GM10847 (cell line): ENCODE results near the gene ZNF276.

Experiments
- POLR2A ChIP-seq: IDR thresholded peaks from 2 replicates; pipeline ENCODE4 v1.6.1; 2011; ENCODE audit not compliant: insufficient read length; ENCODE audit errors: extremely low read depth

Gene ZNF276

DNA sequence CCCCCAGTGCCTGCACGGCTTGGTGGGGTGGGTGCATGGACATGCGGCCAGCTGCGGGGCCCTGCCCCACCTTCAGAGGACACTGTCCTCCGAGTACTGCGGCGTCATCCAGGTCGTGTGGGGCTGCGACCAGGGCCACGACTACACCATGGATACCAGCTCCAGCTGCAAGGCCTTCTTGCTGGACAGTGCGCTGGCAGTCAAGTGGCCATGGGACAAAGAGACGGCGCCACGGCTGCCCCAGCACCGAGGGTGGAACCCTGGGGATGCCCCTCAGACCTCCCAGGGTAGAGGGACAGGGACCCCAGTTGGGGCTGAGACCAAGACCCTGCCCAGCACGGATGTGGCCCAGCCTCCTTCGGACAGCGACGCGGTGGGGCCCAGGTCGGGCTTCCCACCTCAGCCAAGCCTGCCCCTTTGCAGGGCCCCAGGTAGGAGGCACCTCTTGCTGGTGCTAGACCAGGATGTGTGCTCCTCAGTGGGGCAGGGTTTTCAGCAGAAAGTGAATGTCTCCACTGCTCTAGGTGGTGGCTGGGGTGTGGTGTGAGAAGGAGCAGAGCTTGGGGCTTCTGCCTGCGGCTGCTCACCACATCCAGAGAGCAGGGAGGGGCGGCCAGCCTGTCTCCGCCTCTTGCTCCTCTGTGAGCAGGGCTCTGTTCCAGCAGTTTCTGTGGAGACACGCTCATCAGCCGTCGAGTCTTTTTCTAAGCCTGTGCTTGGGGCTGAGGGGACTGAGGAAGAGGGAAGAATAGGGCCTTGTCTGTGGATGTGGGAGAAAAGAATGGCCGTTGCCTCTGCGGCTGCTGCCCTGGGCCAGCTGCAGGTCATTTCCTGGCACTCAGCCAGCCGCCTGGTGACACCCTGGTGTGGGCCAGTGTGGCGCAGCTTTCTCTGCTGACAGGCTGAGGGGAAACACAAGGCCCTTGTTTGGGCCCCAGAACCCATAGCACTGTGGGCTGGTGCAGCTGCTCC, 2.2 kb downstream of the ZNF276 start:
- no peak for TF ChIP-seq POLR2A

DNA sequence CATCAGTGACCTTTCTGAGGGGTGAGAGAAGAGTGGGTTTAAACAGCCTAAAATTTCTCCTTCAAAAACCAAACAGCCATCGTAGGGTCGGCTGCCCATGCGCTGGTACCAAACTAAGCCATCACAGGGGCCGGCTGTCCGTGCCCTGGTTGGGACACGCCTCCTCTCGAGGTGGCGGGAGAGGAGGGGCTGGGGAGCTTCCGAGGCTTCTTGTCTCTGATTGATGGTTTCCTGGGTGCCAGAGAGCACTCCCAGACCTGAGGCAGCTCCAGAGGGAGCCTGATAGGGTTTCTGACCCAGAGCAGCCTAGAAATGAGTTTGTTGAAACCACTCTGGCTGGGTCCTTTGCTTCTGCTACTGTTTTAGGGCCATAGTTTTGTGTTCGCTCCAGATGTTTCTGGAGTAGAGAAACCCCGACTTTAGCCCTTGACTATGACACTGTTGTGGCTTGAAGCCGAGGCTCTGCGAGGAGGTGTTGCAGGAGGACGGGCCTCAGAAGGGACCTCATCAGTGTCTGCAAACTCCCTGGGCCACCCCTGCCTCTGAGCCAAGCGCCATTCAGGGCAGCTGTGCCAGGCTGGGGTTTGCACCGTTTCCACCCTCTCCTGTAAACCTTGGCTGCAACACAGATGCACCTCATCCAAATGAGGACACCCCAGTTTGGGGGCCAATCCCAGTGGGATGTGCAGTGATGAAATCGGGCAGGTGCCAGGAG, 6.2 kb downstream of the ZNF276 start:
- no peak for TF ChIP-seq POLR2A

DNA sequence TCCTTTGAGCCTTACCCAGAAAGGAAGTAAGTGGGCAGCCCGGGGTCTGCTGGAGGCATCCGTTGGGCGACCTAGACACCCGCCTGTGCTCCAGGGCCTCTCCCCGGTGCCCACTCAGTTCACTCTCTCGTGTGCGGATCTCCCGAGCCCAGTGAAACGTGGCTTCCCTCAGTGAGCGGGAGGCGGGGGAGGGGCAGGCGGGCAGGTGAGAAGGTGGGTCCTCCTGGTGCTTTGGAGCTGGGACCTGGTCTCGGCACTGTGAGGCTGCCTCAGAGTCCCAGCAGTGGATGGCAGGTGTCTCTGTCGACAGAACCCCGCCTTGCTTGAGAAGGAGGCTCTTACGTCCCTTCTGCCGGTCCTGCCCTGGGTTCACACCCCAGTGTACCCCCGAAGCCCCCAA, 8.0 kb downstream of the ZNF276 start:
- no peak for TF ChIP-seq POLR2A

DNA sequence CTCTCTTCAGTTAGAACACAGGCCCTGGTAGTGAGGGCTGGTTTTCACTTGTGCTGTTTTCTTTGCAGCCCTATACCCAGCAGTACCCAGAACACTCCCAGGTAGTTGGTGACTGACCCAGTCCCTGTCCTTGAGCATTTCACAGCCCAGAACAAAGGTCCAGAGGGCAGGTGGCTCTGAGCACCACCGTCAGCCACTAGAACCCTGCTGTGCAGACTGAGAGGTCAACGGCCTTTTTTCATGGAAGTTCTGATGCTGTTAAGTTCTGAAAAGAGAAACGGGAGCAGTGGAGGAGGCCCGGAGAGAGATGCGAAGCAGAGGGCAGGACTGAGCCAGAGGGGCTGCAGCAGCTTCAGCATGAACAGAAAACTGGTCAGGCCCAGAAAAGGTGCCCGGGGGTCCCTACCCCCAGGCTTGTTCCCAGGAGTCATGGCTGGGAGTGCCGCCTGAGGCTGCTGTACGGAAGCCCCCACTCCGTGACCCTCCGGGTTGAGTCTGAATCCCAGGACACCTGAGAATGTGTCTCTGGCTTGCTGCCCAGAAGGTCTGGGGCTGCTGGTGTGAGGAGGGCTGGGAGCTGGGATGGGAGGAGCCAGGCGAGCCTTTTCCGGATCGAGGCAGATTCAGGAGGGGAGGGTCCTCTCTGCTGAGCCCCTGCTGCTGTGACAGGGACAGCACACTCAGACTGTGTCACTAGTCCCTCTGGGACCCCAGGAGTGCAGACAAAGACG, 8.7 kb downstream of the ZNF276 start:
- no peak for TF ChIP-seq POLR2A

DNA sequence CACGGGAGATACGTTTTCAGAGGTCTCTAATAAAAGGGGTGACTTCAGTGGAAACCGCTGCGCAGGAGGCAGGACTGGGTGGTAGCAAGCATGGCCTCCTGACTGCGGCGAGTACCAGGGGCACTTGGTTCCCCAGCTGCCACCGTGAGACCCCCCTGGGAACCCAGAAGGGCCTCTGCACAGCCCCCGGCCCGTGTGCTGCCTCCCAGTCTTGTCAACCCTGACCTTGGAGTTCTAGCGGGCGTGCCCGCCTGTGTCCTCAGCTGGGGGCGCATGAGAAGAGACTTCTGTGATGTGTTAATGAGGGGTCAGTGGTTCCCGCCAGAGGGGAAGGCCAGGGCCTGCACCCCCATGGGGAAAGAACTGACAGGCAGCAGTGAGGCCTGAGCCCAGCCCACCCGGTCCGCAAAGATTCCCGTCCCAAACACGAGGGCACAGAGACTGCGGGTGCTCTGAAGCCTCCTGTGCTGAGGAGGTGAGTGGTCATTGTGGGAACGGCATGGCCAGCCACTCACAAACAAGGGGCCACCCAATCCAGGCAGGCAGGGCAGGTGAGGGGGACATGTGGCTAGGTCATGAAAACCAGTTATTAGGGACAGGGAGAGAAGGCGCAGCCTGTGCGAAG, 9.4 kb downstream of the ZNF276 start:
- TF ChIP-seq POLR2A: no peak

DNA sequence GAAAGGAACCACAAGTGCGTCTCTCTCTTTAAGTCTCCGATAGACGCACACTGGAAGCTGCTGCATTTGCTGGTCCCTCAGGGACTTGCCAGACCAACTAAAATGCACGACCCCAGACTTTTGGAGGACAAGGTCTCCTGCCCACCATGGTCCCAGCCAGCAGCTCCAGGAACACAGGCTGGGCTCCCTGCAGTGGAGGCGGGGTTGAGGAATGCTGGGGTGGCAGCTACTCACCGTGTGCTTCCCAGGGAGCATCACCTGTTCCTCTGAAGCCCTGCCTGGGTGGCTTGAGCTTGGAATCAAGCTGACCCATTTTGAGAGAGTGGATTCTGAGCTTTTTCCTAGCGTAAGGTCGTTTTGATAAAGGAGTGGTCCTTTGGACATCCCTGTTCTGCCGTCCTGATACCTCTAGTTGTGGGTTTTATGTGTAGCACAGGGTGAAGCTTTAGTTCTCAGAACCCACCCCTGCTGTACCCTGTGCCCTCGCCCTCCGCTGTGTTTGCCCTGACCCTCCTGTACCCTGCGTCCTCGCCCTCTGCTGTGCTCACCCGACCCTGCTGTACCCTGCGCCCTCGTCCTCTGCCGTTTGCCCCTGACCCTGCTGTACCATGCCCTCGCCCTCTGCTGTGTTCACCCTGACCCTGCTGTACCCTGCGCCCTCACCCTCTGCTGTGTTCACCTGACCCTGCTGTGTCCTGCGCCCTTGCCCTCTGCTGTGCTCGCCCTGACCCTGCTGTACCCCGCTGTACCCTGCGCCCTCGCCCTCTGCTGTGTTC, 11.0 kb downstream of the ZNF276 start:
- no peak for TF ChIP-seq POLR2A

DNA sequence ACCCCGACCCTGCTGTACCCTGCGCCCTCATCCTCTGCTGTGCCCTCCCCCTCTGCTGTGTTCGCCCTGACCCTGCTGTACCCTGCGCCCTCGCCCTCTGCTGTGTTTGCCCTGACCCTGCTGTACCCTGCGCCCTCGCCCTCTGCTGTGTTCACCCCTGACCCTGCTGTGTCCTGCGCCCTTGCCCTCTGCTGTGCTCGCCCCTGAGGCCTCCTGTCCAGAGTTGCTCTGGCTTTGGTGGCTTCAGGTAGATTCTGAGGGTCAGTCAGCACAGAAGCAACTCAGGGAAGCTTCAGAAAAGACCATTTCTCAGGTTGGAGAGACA, 11.5 kb downstream of the ZNF276 start:
- TF ChIP-seq POLR2A: no peak

DNA sequence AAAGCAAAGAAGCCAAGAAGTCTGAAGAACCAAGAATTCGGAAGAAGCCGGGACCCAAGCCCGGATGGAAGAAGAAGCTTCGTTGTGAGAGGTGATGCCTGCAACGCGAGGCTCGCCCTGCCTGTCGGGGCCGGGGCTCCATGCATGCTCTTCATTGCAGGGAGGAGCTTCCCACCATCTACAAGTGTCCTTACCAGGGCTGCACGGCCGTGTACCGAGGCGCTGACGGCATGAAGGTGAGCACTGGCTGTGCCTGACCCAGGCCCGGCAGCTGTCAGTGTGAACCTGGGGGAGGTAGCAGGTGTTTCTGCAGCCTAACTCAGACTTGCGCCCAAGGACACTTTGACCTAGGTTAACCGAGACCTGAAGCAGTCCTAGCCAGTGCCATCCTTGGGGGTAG, 12.0 kb downstream of the ZNF276 start:
- TF ChIP-seq POLR2A: no peak

DNA sequence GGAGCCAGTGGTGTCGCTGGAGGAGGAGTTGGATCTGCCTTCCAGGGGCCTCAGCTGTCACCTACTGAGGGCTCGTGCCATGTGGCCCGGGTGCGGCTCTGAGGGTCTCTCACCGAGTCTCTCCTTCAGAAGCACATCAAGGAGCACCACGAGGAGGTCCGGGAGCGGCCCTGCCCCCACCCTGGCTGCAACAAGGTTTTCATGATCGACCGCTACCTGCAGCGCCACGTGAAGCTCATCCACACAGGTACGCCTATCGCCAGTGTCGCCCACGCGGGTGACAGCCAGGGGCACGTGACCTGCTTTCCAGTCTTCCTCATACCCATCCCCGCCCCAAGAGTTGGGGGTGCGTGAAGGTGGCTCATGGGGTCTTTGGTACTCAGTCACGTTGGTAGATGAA, 12.5 kb downstream of the ZNF276 start:
- no peak for TF ChIP-seq POLR2A

DNA sequence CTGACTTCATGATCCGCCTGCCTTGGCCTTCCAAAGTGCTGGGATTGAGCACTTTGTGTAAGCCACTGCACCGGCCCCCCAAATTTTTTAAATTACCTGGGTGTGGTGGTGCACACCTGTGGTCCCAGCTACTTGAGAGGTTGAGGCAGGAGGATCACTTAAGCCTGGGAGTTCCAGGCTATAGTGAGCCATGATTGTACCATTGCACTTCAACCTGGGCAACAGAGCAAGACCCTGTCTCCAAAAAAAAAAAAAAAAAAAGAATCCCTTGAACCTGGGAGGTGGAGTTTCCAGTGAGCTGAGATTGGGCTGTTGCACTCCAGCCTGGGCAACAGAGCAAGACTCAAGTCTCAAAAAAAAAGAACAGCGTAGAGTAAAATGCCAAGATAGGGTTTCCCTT, 15.2 kb downstream of the ZNF276 start:
- no peak for TF ChIP-seq POLR2A

DNA sequence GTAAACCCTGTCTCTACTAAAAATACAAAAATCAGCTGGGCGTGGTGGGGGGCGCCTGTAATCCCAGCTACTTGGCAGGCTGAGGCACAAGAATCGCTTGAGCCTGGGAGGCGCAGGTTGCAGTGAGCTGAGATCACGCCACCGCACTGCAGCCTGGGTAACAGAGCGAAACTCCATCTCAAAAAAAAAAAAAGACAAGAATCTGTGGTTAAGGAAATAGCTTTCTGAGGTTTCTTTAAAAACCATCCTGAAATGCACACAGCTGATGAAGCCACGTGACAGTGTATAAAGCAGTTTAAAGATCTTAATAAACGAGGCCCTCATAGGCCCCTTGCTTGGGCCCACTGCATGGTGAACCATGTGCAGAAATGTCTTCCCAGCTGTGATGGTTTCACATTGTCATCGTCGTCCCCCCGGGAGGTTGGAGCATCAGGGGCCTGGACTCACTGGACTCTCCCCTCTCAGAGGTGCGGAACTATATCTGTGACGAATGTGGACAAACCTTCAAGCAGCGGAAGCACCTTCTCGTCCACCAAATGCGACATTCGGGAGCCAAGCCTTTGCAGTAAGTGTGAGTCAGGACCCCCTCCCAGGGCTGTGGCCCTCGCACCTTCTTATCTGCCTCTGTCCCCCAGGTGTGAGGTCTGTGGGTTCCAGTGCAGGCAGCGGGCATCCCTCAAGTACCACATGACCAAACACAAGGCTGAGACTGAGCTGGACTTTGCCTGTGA, 16.2 kb downstream of the ZNF276 start:
- no peak for TF ChIP-seq POLR2A

DNA sequence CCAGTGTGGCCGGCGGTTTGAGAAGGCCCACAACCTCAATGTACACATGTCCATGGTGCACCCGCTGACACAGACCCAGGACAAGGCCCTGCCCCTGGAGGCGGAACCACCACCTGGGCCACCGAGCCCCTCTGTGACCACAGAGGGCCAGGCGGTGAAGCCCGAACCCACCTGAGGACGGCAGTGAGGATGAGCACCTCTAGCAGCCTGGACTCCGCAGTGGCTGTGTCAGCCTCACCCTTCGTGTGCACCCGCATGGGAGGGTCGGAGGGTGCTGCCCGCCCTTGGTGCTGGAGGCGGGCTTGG, 16.7 kb downstream of the ZNF276 start:
- TF ChIP-seq POLR2A: no peak

DNA sequence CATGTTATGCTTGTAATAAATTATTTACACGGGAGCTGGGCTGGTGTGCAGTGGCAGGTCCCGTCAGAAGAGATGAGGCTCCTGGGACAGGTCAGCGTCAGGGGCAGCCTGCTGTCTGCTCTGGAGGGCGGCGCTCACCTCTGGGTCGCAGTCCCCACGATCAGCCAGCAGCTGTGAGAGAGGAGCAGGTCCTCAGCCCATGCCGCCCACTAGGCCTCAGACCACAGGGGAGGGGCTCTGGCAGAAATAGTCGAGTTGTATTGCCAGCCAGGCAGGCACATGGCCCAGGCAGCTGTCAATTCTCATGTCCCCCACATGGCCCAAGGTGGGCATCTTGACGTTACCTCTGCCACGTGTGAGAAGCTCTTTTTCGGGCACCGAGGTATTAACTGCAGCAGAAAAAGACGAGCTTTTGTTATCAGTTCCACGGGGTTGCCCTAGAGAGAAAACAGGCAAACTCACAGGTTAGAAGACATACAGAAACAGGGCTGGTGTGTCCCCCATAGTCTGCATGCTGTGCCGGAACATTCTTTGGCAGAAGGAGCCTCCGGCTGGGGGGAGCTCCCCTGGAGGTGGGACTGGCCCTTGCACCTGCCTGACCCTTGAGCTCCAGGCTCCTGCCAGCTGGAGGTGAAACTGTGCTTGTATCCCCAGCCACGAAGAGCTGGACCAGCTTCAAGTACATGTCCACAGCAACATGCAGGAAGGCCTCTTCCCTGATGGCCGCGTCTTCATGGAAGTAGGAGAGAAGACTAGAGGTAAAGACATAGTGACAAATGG, 17.4 kb downstream of the ZNF276 start:
- no peak for TF ChIP-seq POLR2A
